H1 (cell line): ENCODE measurements around the gene TCF7. TPM values are rescaled to one million over a fixed set of nuclear protein-coding genes. Genes with fewer than 3 reads are reported as not detected.

Experiments
- CTCF ChIA-PET: fragments of 300-600 bp; sonication (Branson Sonifier 250); formaldehyde crosslinking; loops from one replicate; lab custom pipeline; 2021; ENCODE audit not compliant: partially characterized antibody; lab: Charles Lee
- POLR2A ChIA-PET: fragments of 300-600 bp; sonication (Branson Sonifier 250); formaldehyde crosslinking; loops from one replicate; lab custom pipeline; 2021; ENCODE audit warnings: inconsistent platforms; ENCODE audit not compliant: partially characterized antibody; lab: Charles Lee
- DNase-seq, 2 experiments: peaks; one replicate each; pipeline versions ENCODE4 v3.0.0 to v3.0.0-alpha.2; 2010 to 2022; ENCODE audit warnings: low spot score in 2 of 2, low read depth in 1 of 2, mixed read lengths in 1 of 2
- FAIRE-seq: peaks from 2 replicates; lab custom pipeline; 2011; peaks lifted over from hg19 to GRCh38; lab: Jason Lieb, UNC
- H2AFZ ChIP-seq: 2 replicates; pipeline ENCODE4 v1.8.1; 2012; ENCODE audit warnings: low read length, inconsistent platforms
- H2AK5ac ChIP-seq: 2 replicates; pipeline ENCODE4 v1.6.1; 2013; ENCODE audit warnings: low read depth, low read length
- H2BK120ac ChIP-seq: replicated peaks from 2 replicates; pipeline ENCODE3; 2013; ENCODE audit warnings: low read depth, low read length, inconsistent platforms
- H2BK12ac ChIP-seq: 2 replicates; pipeline ENCODE4 v1.6.1; 2013; ENCODE audit warnings: low read depth, low read length
- H2BK15ac ChIP-seq: 2 replicates; pipeline ENCODE4 v1.6.1; 2013; ENCODE audit warnings: low read length
- H2BK20ac ChIP-seq: 2 replicates; pipeline ENCODE4 v1.6.1; 2013; ENCODE audit warnings: low read length
- H2BK5ac ChIP-seq: 2 replicates; pipeline ENCODE4 v1.6.1; 2013; ENCODE audit warnings: low read depth, low read length
- H3K14ac ChIP-seq: 2 replicates; pipeline ENCODE4 v1.6.1; 2013; ENCODE audit warnings: inconsistent platforms; ENCODE audit not compliant: insufficient read length
- H3K18ac ChIP-seq: 2 replicates; pipeline ENCODE4 v1.6.1; 2013; ENCODE audit warnings: low read length; ENCODE audit errors: extremely low read depth
- H3K23ac ChIP-seq: 2 replicates; pipeline ENCODE4 v1.6.1; 2013; ENCODE audit warnings: inconsistent platforms; ENCODE audit not compliant: insufficient read length
- H3K23me2 ChIP-seq: 2 replicates; pipeline ENCODE4 v1.6.1; 2013; ENCODE audit warnings: low read depth, low read length
- H3K27ac ChIP-seq: 2 replicates; pipeline ENCODE4 v1.6.1; 2011; ENCODE audit warnings: low read depth, low read length, inconsistent platforms
- H3K27me3 ChIP-seq, 4 experiments: replicated peaks in 1 of 4; 1 replicate in 1 of 4; 2 replicates in 3 of 4; pipeline versions ENCODE4 v1.6.1 to v1.8.1; 2011 to 2013; ENCODE audit warnings: low read length in 3 of 4, mild to moderate bottlenecking in 3 of 4, inconsistent platforms in 2 of 4, mixed read lengths in 2 of 4, moderate library complexity in 1 of 4; ENCODE audit not compliant: control insufficient read depth in 3 of 4, insufficient read depth in 3 of 4; ENCODE audit errors: extremely low read depth in 1 of 4
- H3K36me3 ChIP-seq, 4 experiments: 2 replicates each; pipeline versions ENCODE4 v1.6.1 to v1.8.1; 2011 to 2013; ENCODE audit warnings: mild to moderate bottlenecking in 4 of 4, low read length in 3 of 4, moderate library complexity in 2 of 4, control low read depth in 1 of 4, inconsistent platforms in 1 of 4; ENCODE audit not compliant: insufficient read depth in 4 of 4, control insufficient read depth in 2 of 4
- H3K4ac ChIP-seq: replicated peaks from 2 replicates; pipeline ENCODE3; 2013; ENCODE audit warnings: low read length, low read depth, mixed read lengths, inconsistent platforms; ENCODE audit not compliant: insufficient read length
- H3K4me1 ChIP-seq, 4 experiments: replicated peaks in 1 of 4; 1 replicate in 1 of 4; 2 replicates in 3 of 4; pipeline versions ENCODE4 v1.6.1 to v1.8.1; 2011 to 2013; ENCODE audit warnings: low read length in 3 of 4, inconsistent platforms in 2 of 4, mixed read lengths in 1 of 4; ENCODE audit not compliant: insufficient read depth in 4 of 4, control insufficient read depth in 3 of 4
- H3K4me2 ChIP-seq, 2 experiments: 2 replicates each; pipeline versions ENCODE4 v1.6.1 to v1.8.1; 2011 to 2013; ENCODE audit warnings: low read depth in 2 of 2, low read length in 2 of 2, control low read depth in 1 of 2, inconsistent platforms in 1 of 2, mild to moderate bottlenecking in 1 of 2; ENCODE audit not compliant: insufficient read depth in 1 of 2
- H3K4me3 ChIP-seq, 4 experiments: fragments of 200-600, 300-600 bp in 1 of 4; sonication (generic), shearing (Covaris generic), sonication (Bioruptor Twin) in 1 of 4; 2 replicates each; pipeline versions ENCODE4 v1.5.1 to v1.8.1; 2011 to 2016; ENCODE audit warnings: low read length in 4 of 4, low read depth in 3 of 4, control low read depth in 2 of 4, inconsistent platforms in 2 of 4, mild to moderate bottlenecking in 2 of 4, mixed read lengths in 1 of 4, moderate library complexity in 1 of 4; ENCODE audit not compliant: insufficient read depth in 2 of 4; ENCODE audit errors: extremely low read depth in 1 of 4
- H3K56ac ChIP-seq: replicated peaks from 2 replicates; pipeline ENCODE3; 2013; ENCODE audit warnings: low read depth, mild to moderate bottlenecking, mixed read lengths, low read length, inconsistent platforms; ENCODE audit not compliant: insufficient read length
- H3K79me1 ChIP-seq: 2 replicates; pipeline ENCODE4 v1.6.1; 2013; ENCODE audit warnings: low read depth, low read length, control low read depth
- H3K79me2 ChIP-seq, 2 experiments: 2 replicates each; pipeline versions ENCODE4 v1.6.1 to v1.8.1; 2012 to 2013; ENCODE audit warnings: low read length in 2 of 2, mild to moderate bottlenecking in 2 of 2, inconsistent platforms in 1 of 2; ENCODE audit not compliant: insufficient read depth in 2 of 2, control insufficient read depth in 1 of 2
- H3K9ac ChIP-seq, 4 experiments: replicated peaks in 1 of 4; 1 replicate in 1 of 4; 2 replicates in 3 of 4; pipeline versions ENCODE4 v1.6.1 to v1.8.1; 2011 to 2013; ENCODE audit warnings: low read depth in 3 of 4, low read length in 3 of 4, control low read depth in 2 of 4, mild to moderate bottlenecking in 2 of 4, moderate library complexity in 2 of 4, inconsistent platforms in 1 of 4; ENCODE audit errors: extremely low read depth in 1 of 4
- H3K9me3 ChIP-seq, 2 experiments: 2 replicates each; pipeline versions ENCODE4 v1.6.1 to v1.8.1; 2012 to 2013; ENCODE audit warnings: mild to moderate bottlenecking in 2 of 2, moderate library complexity in 2 of 2, control low read depth in 1 of 2, inconsistent platforms in 1 of 2, low read depth in 1 of 2, low read length in 1 of 2, mixed read lengths in 1 of 2; ENCODE audit not compliant: insufficient read depth in 2 of 2
- H4K20me1 ChIP-seq, 2 experiments: replicated peaks in 1 of 2; 2 replicates each; pipeline versions ENCODE3 to v1.8.1; 2011 to 2013; ENCODE audit warnings: inconsistent platforms in 2 of 2, low read length in 2 of 2, mild to moderate bottlenecking in 1 of 2; ENCODE audit not compliant: insufficient read depth in 2 of 2, control insufficient read depth in 1 of 2
- H4K5ac ChIP-seq: 2 replicates; pipeline ENCODE4 v1.6.1; 2013; ENCODE audit warnings: low read length, low read depth, mixed read lengths, inconsistent platforms; ENCODE audit not compliant: insufficient read length
- H4K8ac ChIP-seq: 2 replicates; pipeline ENCODE4 v1.8.0; 2013; ENCODE audit warnings: mild to moderate bottlenecking, moderate library complexity, low read length, inconsistent platforms; ENCODE audit not compliant: insufficient read depth; ENCODE audit errors: extremely low read depth
- H4K91ac ChIP-seq: replicated peaks from 2 replicates; pipeline ENCODE3; 2013; ENCODE audit warnings: low read length, mixed read lengths, inconsistent platforms; ENCODE audit not compliant: insufficient read length
- BRCA1 ChIP-seq: IDR thresholded peaks from 2 replicates; pipeline ENCODE4 v1.6.1; 2012; ENCODE audit warnings: low read depth, low read length, improper control_type of control experiment
- CHD1 ChIP-seq: IDR thresholded peaks from 2 replicates; pipeline ENCODE4 v1.6.1; 2012; ENCODE audit warnings: low read depth, low read length, improper control_type of control experiment
- CTCF ChIP-seq, 3 experiments: IDR thresholded peaks; 1 replicate in 2 of 3; 2 replicates in 1 of 3; pipeline versions ENCODE4 v1.5.1 to v1.6.1; 2011; ENCODE audit warnings: low read length in 3 of 3, mild to moderate bottlenecking in 3 of 3, inconsistent platforms in 2 of 3, low read depth in 1 of 3, moderate library complexity in 1 of 3; ENCODE audit not compliant: insufficient read depth in 1 of 3; ENCODE audit errors: control extremely low read depth in 1 of 3
- HDAC2 ChIP-seq, 2 experiments: fragments of 300-600 bp in 1 of 2; sonication (generic) in 1 of 2; IDR thresholded peaks; 2 replicates each; pipeline ENCODE4 v1.6.1; 2011 to 2012; ENCODE audit warnings: low read depth in 2 of 2, low read length in 2 of 2, mild to moderate bottlenecking in 2 of 2, moderate library complexity in 2 of 2, borderline replicate concordance in 1 of 2, inconsistent platforms in 1 of 2
- TAF7 ChIP-seq: optimal IDR thresholded peaks from 2 replicates; pipeline ENCODE3; 2011; ENCODE audit warnings: low read depth, mild to moderate bottlenecking, inconsistent platforms, low read length, moderate library complexity, borderline replicate concordance
- TCF12 ChIP-seq: IDR thresholded peaks from 2 replicates; pipeline ENCODE4 v1.6.1; 2011; ENCODE audit warnings: low read depth, mild to moderate bottlenecking, low read length
- USF2 ChIP-seq: IDR thresholded peaks from 2 replicates; pipeline ENCODE4 v1.6.1; 2011; ENCODE audit warnings: low read length, improper control_type of control experiment
- WGBS, 2 experiments: shearing (Covaris generic) in 1 of 2; methylation state at CpG; one replicate each; pipeline versions ENCODE4 v1.1.6 to v1.1.7; 2013 to 2015; ENCODE audit warnings: low lambda C conversion rate in 2 of 2, mixed read lengths in 2 of 2, inconsistent platforms in 1 of 2, low coverage in 1 of 2, missing lambda C conversion rate in 1 of 2; ENCODE audit not compliant: insufficient replicate concordance in 2 of 2, insufficient coverage in 1 of 2, insufficient read length in 1 of 2; ENCODE audit errors: extremely low coverage in 1 of 2, missing lambda C conversion rate in 1 of 2; 5-methylcytosine and 5-hydroxymethylcytosine counted together
- polyA plus RNA-seq, 7 experiments: library from polyadenylated mRNA; depleted of rRNA in 3 of 7; stranded (reverse) in 5 of 7; unstranded in 2 of 7; fragments of >200 nt in 5 of 7; fragments of 200-250 nt in 2 of 7; gene quantifications; 1 replicate in 5 of 7; 2 replicates in 1 of 7; 4 replicates in 1 of 7; pipeline versions ENCODE4 v1.2.1 to v1.2.3, GENCODE V29; 2011 to 2013; ENCODE audit warnings: missing spikeins in 2 of 7, mixed read lengths in 2 of 7
- total RNA-seq: library from RNA; stranded (reverse); fragmentation: NEBNext Ultra II Directional; extraction: Animal tissue kit (Norgen Biotek cat#: 25700); gene quantifications from 2 replicates; pipeline ENCODE4 v1.2.1, GENCODE V29; 2021

Gene TCF7
- total and polyA plus RNA-seq, 2 of the 8 experiments (the other 6 are each of a cell fraction or from before 2014, with no cell fraction given): 4.7 to 8.5 TPM

- Histone ChIP-seq H3K4me3 (no peak overlapping the region), H3K27me3 (0 out of 7 replicates have a peak, but pooled peaks cover 0 to 3% (median 0%) of the 10 kb centered on the region in 4 experiments), H2BK5ac (no peak overlapping the region), H2BK12ac (0 out of 2 replicates have a peak overlapping the region, but pooled peaks have one; percentile 3), H3K4me1 (peaks cover 0 to 10% (median under 1%) of the 10 kb centered on the region in 4 experiments; a peak in 4 of 7 replicates), H3K79me1 (no peaks in the 10 kb centered on the region), H4K91ac (no peak overlapping the region), H3K79me2 (no peaks in the 10 kb centered on the region), H3K36me3 (no peaks in the 10 kb centered on the region), H3K27ac (no peak overlapping the region), H2BK20ac (no peak overlapping the region), H3K14ac (no peak overlapping the region), H4K8ac (no peak overlapping the region), H3K23me2 (no peaks in the 10 kb centered on the region), H3K56ac (no peak overlapping the region), H2AFZ (no peak overlapping the region), H3K9ac (no peak overlapping the region), H3K9me3 (no peaks in the 10 kb centered on the region), H4K5ac (no peak overlapping the region), H3K4ac (no peak overlapping the region), H2BK15ac (no peak overlapping the region), H3K23ac (no peak overlapping the region), H2AK5ac (no peak overlapping the region), H3K18ac (peak overlapping the region; percentile 71; the same call in 1 of the 2 replicates), H2BK120ac (no peak overlapping the region), H3K4me2 (no peak overlapping the region), H4K20me1 (peaks cover 0 to 2% of the 10 kb centered on the region in 2 experiments)
- POLR2A ChIA-PET: no interaction called here
- WGBS, 2 experiments: 92% methylated on average over 6 of the region's 6 CpGs; no CpG with 5 or more reads in 1 of the 2 experiments
- DNase-seq: no peak
- FAIRE-seq: peak; percentile 24
- CTCF ChIA-PET: interaction anchor here (0.9 to 1.3 kb wide), 3 partner anchors 20 to 65 kb away, joined by 3 to 7 read pairs (median 5); no protein-coding TSS in a partner anchor
- no peak for TF ChIP-seq HDAC2 (IDR thresholded peaks at IDR 0.05; ENCODE audit: borderline replicate concordance in 1 of 2, low read depth in 2 of 2, low read length in 2 of 2)
- TF ChIP-seq CTCF (IDR thresholded peaks at IDR 0.05; ENCODE audit: control extremely low read depth in 1 of 3, insufficient read depth in 1 of 3, low read depth in 1 of 3, low read length in 3 of 3): no peak
- no peak for TF ChIP-seq TCF12
- TF ChIP-seq BRCA1: no peak
- TF ChIP-seq CHD1: no peak
- TF ChIP-seq USF2: no peak
- no peak for TF ChIP-seq TAF7
Measured at GRCh38 chr5:134091626-134092121, 22.8 kb upstream of the TCF7 start.
